CD4-positive, alpha-beta T cell treated with Interleukin-17A for 1 hour (primary cell): ENCODE data around the gene PNPLA4.
A peak's percentile ranks its signal among the peaks of the same experiment; 100 is the strongest.

Experiments
- DNase-seq: peaks from one replicate; pipeline ENCODE4 v3.0.0-alpha.2; 2020

The PNPLA4 gene, protein sequence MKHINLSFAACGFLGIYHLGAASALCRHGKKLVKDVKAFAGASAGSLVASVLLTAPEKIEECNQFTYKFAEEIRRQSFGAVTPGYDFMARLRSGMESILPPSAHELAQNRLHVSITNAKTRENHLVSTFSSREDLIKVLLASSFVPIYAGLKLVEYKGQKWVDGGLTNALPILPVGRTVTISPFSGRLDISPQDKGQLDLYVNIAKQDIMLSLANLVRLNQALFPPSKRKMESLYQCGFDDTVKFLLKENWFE

DNA sequence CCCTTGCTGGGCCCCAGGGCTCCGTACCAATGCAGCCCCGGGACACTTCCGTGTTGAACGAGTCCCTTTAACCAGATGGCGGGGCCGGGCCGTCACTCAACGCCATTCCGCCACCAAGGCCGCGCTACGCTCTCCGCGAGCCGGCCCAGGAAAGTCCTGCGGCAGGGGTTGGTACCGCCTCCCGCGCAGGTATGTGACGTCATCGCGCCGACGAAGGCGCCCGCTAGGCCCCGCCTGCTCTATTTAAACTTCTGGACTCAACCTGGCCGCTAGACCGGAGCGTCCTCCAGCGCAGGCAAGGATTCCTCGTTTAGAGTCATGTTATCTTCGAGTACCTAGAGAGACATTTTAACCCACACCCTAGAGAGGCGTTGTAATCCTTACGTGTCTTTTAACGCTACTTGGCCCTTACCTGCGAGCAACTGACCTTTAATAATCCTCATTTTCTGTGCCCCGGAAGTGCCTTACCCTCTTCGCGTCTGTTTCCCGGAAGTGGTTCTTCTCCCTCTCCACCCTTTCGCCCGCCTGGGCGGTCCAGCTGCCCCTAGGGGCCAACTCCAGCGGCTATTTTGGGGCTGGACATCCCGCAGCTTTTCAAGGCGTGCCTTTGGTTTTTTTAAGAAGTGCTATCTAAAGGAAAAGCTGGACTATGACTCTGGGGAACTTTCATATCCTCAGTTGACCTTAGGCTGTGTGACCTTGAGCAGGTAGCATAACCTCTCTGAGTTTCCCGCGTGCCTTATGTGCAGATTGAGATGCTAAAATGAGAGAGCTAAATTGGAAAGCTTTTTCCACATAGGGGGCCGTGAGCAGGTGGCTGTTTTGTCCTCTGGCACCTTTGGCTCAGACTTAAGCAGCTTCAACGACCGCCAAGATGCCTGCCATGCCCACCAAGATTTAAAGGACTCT is at the start of gene PNPLA4:
TSS of gene PNPLA4 (minus strand) at position 155 of the 909 bp plus-strand sequence. CDS start 1,294 bp downstream, outside the sequence.
- DNase-seq = peak; percentile 86

DNA sequence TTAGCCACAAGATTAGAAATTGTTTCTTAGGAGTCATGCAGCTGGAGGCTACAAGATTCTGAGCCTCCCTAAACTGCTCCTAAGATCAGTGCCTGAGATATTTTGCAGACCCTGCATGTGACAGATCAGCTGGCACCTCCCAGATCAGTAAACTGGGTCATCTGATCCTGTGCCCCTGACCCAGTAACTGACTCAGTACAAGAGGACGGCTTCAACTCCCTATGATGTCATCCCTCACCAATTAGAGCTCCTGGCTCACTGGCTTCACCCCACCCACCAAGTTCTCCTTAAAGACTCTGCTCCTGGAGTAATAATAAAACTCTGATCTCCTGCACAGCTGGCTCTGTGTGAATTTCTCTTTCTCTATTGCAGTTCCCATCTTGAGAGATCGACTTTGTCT is 45.4 kb upstream of the PNPLA4 start:
- no peak for DNase-seq

DNA sequence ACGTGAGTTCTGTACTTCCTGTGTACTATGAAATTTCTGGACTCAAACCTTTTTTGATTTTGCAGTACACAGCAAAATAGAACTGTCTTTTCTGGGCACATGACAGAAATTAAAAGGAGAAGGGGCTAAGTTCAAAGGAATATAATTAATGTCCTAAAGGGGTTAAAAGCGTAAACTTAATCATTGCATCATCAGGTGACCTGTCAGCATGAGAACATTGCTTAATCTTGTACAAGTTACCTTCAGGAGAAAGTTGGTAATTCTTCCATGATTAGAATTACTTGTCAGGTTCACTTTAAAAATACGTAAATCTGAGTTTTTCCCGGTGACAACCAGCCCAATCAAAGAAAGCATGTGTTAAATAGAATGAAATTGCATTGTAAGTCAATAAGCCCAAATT is 43.2 kb upstream of the PNPLA4 start:
- DNase-seq = no peak

DNA sequence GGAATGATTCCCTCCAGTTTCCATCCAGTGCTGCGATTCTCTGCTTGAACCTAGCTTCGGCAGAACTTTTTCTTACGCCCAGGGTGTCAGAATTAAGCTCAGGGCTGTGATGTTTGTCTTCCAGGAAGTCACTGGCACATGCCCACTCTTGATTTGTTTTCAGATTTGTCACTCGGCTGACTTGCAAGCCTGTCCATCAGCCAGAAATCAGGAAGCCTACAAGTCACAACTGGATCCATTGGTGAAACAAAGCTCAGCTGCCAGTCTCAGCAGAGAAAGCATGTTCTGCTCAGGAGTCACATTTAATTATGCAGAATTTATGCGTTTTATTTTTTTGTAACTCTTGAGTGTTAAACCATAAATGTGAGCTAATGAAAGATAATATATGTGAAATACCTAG is 38.2 kb upstream of the PNPLA4 start:
- DNase-seq = no peak

DNA sequence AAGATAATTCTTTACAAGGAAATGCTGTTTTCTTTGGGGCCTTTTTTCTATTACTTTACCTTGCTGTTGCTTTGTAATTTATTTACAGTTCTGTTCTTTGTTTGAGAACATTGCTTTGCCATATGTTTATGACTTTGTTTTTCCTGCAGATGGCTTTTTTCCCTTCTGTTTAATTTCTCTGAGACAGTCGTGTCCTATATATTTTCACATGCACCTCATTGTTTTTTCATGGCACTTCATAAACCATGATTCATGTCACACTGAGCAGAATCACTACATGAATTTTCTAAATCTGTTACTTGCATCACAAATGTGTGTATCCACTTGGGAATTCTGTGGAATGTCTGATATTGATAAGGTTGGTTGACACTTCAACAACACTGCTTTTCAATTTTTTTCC is 33.0 kb upstream of the PNPLA4 start:
- DNase-seq = no peak

DNA sequence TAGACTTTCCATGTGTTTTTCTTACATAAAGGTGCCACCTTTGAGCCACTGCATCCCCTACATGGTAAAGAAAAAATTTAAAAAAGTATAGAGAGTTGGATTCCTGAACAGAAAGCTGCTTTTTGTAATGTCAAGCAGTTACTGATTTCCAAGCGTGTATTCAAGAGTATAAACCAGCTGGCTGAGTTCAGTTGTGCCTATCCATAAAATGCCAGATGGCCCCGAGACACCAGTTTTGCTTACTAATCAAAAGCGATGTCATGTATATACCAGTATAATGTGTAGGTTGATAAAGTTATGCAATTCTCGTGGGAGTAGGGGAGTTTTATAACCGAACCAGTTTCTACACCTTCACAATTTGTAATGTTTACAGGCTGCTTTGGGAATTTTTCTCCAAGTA is 26.2 kb upstream of the PNPLA4 start:
- DNase-seq = no peak

DNA sequence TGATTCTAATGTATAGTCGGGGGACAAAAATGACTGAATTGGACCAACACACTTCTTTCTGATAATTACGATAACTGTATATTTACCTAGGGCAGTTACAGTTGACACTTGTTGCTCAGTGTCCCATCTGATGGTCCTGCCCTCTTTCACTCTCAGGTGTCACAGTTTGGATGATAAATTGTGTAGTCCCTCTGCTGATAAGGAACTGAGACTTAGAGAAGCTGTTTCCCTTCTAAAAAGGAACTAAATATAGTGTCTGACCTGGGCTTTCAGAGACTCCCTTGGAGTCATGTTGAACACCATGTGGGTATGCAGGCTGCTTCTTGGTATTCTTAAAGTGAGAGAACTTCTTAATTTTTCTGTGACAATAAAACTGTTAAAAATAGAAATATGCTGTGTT is 23.7 kb upstream of the PNPLA4 start:
- no peak for DNase-seq

DNA sequence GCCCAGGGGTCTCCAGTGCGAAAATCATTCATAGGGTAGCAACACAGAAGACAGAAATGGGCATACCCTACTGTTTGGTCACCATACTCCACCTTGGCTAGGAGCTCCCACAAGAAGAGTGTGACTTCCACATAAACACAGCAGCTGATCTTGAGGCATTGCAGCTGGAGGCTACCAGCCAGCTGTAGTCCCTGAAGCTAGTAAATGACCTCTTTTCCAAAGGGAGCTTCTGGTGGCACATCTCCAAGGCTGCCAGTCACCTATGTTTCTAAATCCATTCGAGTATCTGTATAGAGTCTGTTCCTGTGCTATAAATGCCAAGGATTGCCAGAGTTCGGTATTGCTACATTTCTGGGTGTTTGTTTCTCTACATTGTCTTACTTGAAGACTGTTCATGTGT is 21.3 kb upstream of the PNPLA4 start:
- no peak for DNase-seq

DNA sequence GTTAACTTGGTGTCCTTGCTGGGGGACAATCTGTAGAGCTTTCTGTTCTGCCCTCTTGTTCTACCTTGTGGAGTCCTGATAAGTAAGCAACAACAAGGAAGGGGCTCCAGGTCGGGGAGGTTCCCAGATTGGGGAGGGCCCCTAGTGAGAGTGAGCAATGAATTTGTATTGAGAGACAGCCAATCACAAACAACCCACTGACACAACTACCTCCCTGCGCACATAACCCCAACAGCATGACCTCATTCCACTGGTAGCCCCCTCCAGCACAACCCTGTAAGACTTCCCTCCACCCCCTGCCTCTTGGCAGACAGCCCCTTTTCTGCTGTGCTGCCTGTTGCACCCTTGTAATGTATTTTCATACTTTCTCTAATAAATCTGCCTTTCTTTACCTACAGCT is 19.7 kb upstream of the PNPLA4 start:
- DNase-seq = no peak

DNA sequence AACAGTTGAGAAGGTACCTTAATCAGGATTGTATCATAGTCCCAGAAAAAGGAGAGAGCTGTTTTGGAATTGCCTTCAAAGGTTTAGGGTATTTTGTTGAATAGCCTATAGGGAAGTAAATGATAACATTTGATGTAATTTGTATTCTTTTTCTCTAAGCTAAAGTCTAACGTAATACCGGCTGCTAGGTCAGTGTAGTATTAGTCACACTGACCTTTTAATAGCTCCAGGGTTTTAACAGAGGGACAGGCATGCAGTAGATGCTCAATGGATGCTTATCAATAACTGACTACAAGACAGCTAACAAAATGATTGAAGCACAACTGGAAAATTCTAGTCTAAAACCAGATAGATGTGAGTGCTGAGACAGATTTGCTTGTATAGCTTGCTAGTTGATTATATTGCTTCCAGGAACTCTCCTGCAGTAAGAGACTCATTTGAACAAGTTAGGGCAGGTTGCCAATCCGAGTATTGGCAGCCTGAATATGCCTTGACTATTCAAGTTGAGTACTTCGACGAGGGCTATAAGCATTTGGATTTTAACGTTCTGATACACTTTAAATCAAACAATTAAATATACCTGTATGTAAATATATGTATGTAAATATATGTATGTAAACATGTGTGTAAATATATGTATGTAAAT is 16.5 kb upstream of the PNPLA4 start:
- DNase-seq = no peak

DNA sequence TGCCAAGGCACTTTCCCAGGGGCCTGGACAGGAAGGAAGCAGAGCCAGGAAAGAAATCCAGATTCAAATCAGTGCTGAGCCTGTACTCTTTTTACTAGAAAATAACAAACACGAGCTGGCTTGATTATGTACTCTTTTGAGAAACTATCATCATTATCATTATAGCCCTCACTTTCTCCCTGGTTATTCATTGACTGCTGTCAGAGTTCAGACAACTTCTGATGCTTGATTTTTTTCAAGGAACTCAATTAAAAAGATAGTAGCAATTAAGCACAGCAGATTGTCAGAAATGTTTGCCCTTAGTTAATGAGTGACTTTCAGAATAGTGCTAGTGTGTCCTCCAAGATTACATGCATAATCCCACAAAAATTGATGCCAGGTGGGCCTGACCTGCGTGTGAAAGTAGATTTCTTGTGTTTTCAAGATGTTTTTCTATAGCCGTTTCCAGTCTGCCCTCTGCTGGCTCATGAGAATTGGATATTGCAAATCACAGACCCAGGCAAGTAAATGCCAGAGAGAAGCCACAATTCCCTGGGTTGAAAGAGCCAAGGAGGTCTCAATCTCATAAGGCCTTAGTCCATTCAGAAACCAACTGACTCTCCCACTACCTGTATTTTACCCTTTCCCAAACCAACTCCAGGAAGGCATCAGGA is 14.3 kb upstream of the PNPLA4 start:
- no peak for DNase-seq

DNA sequence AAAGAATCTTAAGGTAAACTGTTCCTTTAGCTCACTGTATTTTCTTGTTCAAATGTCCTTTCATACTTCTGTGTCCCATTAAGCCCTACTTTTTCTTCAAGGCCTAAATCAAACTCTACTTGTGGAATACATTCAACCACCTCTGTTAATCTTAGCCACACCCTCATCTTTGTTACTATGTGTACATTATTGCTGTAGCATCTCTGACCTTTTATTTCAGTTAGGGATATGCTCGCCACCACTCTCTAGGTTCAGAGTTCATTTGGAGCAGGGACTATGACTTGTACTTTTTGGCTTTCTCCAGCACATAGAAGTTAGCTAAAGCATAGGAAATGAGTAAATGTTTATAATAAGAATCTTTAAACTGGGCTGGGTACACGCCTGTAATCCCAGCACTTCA is 6.8 kb upstream of the PNPLA4 start:
- DNase-seq = no peak

DNA sequence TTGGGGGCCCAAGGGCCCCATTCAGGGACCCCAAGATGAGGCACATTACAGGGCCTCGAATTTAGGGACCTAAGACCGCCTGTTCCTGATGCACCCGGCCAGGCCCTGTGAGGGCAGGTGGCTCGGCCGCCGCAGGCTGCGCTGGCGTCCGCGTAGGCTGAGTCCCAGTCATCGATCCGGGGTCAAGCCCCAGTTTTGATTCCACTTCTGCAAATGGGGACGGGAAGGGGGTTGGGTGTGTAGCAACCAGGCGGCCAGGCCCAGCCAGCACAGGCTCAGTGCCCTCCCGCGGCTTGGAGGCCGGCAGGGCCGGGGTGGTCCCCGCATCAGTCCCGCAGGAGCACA is 327 bp downstream of the PNPLA4 start:
- DNase-seq = no peak

DNA sequence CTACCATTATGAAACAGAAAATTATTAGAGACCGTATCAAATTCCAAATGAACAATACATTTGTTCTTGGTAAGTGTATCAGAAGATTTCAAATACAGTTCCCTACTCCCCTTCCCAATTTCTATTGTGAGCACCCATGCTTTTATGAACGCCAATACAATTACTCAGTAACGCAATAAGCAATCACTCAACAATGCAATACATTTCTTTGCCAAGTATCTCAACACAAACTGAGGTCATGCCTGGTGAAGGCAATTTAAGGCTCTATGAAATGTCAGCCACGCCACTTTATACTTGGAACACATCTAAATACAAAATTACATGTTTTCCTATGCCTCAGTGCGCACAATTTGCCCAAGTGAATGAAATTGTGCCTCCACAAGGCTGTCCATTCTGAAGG is 712 bp downstream of the PNPLA4 start:
- no peak for DNase-seq

DNA sequence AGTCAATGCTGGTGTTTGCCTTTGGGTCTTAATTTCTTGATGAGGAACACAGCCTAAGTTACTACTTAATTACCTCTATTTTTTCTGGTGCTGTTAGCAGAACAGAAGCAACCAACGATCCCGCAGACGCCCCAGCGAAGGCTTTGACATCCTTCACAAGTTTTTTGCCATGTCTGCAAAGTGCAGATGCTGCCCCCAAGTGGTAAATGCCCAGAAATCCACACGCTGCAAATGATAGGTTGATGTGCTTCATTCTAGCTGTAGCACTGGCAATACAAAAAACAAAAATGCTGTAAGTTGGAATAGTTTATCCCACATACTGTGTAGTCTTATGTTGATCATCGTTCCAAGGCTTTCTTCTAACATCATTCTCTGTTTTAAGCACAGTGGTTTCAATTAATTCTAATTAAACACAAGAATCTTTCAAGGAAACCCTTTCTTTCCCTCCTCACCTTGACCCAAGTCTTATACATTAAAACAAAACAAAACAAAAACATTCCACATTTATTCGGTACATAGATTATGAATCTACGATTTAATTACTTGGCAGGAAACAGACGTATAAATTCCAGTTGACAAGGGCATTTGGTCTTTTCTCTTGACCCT is 1.2 kb downstream of the PNPLA4 start:
- peak; percentile 74 for DNase-seq

DNA sequence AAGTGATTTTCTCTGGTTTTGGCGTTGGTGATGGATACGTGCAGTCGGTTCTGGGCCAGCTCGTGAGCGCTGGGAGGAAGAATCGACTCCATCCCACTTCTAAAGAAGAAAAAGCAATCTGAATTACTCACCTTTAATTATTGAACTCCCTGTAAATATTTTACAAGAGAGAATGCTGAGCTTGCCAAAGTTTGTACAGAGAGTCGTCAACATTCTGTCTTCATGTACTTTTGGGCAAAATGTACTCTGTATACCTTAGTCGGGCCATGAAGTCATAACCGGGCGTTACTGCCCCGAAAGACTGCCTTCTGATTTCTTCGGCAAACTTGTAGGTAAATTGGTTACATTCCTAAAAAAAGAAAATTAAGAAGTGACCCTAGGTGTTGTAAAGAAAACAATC is 5.5 kb downstream of the PNPLA4 start:
- no peak for DNase-seq

DNA sequence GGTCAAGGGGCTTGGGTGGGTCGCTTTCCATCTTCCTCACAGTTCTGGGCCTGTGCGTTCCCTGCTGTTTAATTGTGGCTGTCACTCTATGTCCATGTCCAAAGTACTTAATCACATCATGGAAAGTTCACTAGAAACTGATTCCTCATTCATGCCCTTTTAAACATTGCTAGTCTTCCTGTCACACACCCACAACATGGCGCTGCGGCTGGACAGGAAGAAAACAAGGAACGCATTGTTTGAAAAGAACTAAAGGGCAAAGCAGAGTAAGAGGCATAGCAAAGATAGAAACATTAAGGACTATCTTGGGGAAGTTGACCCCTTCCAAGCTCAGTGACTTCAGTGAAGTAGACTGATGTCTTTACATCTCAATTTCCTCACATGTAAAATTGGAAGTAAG is 18.4 kb downstream of the PNPLA4 start:
- no peak for DNase-seq

DNA sequence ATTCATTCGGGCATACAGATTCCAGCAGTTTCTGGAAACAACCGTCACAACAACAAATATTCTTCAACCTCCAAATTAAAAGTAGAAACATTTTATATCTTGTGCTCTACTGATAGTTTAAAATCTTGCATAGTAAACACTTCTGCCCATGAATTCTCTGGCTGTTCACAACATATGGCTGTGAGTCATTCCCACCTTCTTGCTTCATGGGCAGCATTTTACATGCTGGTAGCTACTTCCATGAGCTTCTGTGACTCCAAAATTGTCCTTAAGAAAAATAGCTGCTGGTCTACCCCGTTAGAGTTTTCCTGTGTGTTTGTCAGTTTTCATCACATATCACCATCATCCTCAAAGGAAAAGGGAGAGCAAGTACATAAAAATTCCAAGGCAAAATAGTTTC is 22.7 kb downstream of the PNPLA4 start:
- no peak for DNase-seq

DNA sequence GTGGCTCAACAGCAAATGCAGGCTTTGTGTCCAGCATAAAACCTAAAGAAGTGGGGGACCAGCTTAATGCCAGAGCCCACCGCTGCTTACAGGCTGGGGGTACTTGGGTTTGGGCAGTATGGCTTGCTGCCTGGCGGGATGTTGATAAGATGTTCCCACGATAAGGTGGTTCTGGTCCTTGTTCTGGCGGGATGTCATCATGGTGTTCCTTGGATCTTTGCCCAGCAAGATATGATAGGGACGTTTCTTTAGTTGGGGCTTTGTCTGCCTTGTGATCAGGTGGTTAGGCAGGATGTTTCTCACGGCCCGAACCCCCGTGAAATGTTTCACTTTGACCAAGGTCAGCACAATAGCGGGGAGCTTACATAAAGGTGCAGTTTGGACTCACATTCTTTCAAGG is 35.3 kb downstream of the PNPLA4 start:
- no peak for DNase-seq

DNA sequence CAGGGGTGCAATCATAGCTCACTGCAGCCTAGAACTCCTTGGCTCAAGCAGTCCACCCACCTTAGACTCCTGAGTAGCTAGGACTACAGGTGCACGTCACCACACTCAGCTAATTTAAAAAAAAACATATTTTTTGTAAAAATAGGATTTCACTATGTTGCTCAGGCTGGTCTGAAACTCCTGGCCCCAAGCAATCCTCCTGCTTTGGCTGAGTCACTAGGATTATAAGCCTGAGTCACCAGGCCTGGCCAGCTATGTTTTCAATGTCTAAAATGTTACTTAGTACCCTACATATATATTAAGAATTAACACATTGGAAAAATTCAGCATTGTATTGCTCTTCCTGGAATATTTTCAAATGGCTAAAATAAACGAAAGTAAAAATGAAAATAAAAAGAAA is 37.5 kb downstream of the PNPLA4 start:
- DNase-seq = no peak

DNA sequence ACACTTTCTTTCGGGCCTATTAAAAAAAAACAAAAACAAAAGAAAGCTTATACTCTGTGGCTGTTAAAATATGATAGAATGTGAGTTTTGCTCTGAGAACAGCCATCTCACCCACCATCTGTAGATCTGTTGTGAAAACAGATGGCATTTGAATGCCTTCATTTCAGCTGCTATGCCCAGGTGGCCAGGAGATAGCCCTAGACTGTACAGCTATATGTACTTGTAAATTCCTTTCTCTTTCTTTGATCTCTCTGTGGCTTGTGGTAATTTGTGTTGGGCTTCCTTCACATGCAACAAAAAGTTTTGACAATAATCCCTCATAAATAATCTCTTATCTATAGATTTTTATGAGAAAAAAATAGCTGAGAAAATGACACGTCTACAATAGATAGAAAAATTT is 38.1 kb downstream of the PNPLA4 start:
- peak; percentile 0 for DNase-seq

DNA sequence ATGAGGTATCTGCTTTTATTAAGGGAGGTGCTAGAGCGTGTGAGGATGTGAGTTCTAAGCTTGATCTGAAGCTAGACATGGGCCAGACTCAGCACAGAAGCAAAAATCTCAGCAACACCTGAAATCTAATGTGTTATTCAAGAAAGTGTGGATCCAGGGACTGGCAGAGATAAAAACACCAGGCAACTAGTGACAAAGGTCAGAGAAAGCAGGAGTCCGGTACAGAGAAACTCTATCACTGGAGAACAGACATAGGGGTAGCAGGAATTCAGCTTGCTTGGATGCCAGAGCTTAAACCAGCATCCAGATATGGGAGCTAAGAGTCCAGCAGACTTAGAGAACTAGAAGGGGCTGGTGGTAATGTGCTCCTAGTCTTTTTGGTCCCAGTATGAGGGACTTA is 50.3 kb downstream of the PNPLA4 start:
- no peak for DNase-seq

DNA sequence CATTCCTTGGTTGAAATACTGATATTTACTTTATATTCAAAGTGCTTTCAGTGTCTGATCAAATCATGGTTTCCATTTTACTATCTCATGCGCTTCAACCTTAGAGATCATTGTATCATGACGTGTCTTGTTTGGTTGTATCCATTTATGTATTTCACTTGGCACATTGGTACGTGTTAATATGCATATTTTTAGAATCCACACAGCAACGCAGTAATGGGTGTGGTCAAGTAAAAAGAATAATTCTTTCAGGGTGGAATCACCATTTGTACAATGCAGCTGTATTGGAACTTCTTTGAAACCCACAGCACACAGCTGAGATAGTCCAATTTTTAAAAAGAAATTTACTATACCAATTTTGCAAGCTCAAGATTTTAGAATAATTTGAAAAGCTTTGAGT is 55.2 kb downstream of the PNPLA4 start:
- DNase-seq = no peak
